PC-9 (cell line): ENCODE data around the gene DEAF1.

Experiments
- EZH2 ChIP-seq: fragments of 200-600 bp; sonication (generic); IDR thresholded peaks from 2 replicates; pipeline ENCODE4 v1.8.0; 2017; ENCODE audit warnings: antibody characterized with exemption, low read depth
- TF ChIP-seq, protein P1 (sequence below): fragments of 200-600 bp; sonication (generic); conservative IDR thresholded peaks from 2 replicates; pipeline ENCODE4 v1.6.1; 2017; ENCODE audit warnings: mixed run types, antibody characterized with exemption, mild to moderate bottlenecking, moderate library complexity

DNA sequence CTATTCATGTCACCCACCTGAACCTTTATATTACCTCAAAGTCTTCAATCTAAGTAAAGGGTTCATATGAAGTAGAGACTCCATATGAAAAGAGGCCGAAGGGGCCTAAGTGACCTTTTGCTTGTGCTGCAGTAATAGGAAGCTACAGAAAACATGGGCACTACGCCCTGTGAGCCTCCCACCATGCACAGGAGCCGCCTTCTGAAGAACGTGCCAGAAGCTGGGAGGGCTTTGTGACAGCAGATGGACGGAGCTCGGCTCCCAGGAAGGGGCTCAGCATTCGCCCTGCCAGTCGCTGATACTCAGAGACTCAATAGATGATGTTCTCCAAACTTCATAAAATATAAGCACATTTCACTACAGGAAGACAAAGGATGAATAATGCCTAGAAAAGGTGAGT is 21.2 kb downstream of the DEAF1 start:
- TF ChIP-seq, protein P1, sequence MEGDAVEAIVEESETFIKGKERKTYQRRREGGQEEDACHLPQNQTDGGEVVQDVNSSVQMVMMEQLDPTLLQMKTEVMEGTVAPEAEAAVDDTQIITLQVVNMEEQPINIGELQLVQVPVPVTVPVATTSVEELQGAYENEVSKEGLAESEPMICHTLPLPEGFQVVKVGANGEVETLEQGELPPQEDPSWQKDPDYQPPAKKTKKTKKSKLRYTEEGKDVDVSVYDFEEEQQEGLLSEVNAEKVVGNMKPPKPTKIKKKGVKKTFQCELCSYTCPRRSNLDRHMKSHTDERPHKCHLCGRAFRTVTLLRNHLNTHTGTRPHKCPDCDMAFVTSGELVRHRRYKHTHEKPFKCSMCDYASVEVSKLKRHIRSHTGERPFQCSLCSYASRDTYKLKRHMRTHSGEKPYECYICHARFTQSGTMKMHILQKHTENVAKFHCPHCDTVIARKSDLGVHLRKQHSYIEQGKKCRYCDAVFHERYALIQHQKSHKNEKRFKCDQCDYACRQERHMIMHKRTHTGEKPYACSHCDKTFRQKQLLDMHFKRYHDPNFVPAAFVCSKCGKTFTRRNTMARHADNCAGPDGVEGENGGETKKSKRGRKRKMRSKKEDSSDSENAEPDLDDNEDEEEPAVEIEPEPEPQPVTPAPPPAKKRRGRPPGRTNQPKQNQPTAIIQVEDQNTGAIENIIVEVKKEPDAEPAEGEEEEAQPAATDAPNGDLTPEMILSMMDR = no peak
- TF ChIP-seq EZH2 = no peak
